ENCODE measurements around the gene GAMT. TPM values are rescaled to one million over a fixed set of nuclear protein-coding genes. Genes with fewer than 3 reads are reported as not detected.

The GAMT gene
- total and polyA plus RNA-seq, 3 experiments from 2014 or later = 20.4 to 29.5 (median 29.0) TPM

DNA sequence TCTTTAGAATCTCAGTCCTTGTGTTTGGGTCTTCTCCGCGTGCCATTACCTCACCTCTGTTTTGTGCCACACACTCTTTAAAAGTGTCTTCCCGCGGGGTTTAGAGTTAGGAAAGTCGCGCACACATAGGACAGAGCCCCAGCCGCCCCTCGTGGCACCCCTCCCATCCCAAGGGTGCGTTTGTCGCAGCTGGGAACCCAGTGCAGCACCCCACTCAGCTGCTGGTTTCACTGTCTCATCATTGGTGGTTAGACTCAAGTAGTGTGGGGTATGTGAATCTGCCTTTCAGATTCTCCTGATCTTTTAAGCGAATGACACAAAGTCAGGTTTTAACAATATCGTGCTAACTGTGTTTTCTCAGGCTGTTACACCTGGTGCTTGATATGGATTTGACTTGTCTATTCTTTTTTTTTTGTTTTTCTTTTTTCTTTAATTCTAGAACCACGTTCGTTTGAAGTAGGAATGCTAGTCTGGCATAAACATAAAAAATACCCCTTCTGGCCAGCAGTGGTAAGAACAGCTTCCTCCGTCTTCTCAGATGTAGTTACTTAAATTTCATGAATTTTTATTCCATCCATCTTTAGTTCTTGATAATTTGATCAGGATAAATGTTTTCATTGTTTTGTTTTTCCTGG, 37.2 kb downstream of the GAMT start:
- no peaks in the 10 kb centered on the region for H3K9me3 Mint-ChIP-seq
- peaks cover 19 to 30% (median 29%) of the 10 kb centered on the region in 3 donors for H3K4me1 Mint-ChIP-seq
- ChIA-PET CTCF (interaction anchor here (2.0 kb wide), 1 partner anchor 120 kb away, joined by 4 read pairs; no protein-coding TSS in a partner anchor), POLR2A (interaction anchor here (1.3 kb wide), 1 partner anchor 95 kb away, joined by 4 read pairs; no protein-coding TSS in a partner anchor)
- Histone ChIP-seq H3K4me3 (ENCODE audit: low read length) (no peak overlapping the region), H3K4me1 (ENCODE audit: insufficient read depth, low read length) (peaks cover 13% of the 10 kb centered on the region), H3K27me3 (ENCODE audit: insufficient read depth, low read length, poor library complexity, severe bottlenecking) (no peaks in the 10 kb centered on the region), H3K27ac (ENCODE audit: low read depth, low read length) (no peak overlapping the region), H3K9me3 (ENCODE audit: low read length) (no peaks in the 10 kb centered on the region), H3K36me3 (ENCODE audit: insufficient read depth, low read length) (peaks cover 4% of the 10 kb centered on the region)
- peaks cover 0 to 2% of the 10 kb centered on the region in 2 donors for H3K27me3 Mint-ChIP-seq
- peak overlapping the region; percentile 56 to 82 (median 73) for H3K4me3 Mint-ChIP-seq
- H3K36me3 Mint-ChIP-seq = peaks cover 4 to 58% (median 11%) of the 10 kb centered on the region in 3 donors
- H3K27ac Mint-ChIP-seq = peak overlapping the region; percentile 29 to 90 (median 80)
- DNase-seq = peak in 1 of 5 donors; percentile 53

DNA sequence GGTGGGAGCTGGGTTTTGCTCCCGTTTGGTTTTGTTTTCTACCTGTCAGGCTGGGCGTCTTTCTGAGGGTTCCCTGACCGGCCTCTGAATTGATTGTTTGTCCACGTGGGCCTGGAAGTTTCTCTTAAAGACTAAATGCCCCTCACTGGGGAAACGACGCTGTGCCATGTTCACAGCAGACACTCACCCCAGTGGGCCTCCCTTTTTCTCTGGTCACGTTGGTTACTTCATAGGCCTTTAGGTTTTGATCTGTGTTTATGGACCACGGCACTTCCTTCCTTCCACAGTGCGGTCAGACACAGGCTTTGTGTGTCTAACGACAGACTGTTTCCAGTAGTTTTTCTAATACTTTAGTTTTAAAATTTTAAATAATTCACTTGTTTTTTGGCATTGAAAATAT, 37.7 kb downstream of the GAMT start:
- no peak overlapping the region for H3K4me3 ChIP-seq (ENCODE audit: low read length)
- Mint-ChIP-seq H3K4me1 (peaks cover 19 to 30% (median 29%) of the 10 kb centered on the region in 3 donors), H3K27ac (peak overlapping the region in 7 of 8 donors; percentile 70 to 90 (median 83)), H3K36me3 (peaks cover 4 to 64% (median 11%) of the 10 kb centered on the region in 3 donors), H3K9me3 (no peaks in the 10 kb centered on the region), H3K4me3 (peak overlapping the region; percentile 60 to 87 (median 74)), H3K27me3 (peaks cover 0 to 2% of the 10 kb centered on the region in 2 donors)
- no peaks in the 10 kb centered on the region for H3K9me3 ChIP-seq (ENCODE audit: low read length)
- POLR2A ChIA-PET = interaction anchor here (1.3 kb wide), 1 partner anchor 95 kb away, joined by 4 read pairs; no protein-coding TSS in a partner anchor
- CTCF ChIA-PET = interaction anchor here (2.0 kb wide), 1 partner anchor 119 kb away, joined by 4 read pairs; no protein-coding TSS in a partner anchor
- peaks cover 6% of the 10 kb centered on the region for H3K36me3 ChIP-seq (ENCODE audit: insufficient read depth, low read length)
- no peaks in the 10 kb centered on the region for H3K27me3 ChIP-seq (ENCODE audit: insufficient read depth, low read length, poor library complexity, severe bottlenecking)
- peaks cover 13% of the 10 kb centered on the region for H3K4me1 ChIP-seq (ENCODE audit: insufficient read depth, low read length)
- peak in 4 of 5 donors; percentile 21 to 65 (median 50) for DNase-seq
- no peak overlapping the region for H3K27ac ChIP-seq (ENCODE audit: low read depth, low read length)

DNA sequence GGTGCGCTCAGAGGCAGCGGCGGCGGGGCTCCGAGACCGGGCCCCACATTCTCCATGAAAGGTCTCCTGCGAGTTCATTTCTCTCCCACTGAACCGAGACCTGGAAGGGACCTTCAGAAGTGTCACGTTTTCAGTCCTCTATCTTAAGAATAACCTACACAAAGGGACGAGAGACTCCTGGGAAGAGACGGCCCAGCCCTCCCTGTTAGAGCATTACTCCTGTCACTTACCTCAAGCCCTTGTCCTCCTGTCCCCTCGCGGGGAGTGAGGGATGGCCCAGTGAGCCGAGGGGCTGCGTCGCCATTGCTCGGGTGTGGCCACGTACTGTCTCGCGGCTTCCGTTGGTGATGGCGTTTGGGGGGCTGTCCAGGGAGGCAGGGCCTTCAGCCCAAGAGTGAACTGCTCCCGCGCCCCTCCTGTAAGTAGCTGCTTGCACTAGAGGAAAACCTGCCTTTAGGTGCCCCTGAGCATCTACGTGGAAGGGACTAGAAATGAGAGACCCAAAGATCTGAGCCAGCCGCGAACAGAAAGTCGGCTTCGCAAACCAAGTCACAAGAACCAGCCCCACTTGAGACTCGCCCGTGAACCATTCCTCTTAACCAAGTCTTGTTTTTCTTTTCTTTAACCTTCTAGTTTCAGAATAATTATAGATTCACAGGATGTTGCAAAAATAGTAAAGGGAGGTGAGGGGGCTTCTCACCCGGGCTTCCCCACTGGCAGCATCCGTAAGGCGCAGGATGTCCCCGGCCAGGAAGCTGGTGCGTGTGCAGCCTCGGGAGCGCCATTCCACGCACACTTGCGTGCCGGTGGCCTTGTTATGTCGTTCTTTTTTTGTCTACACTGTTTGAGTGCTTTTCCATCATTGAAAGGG, 38.7 kb downstream of the GAMT start:
- Mint-ChIP-seq H3K9me3 (no peaks in the 10 kb centered on the region), H3K36me3 (peaks cover 4 to 65% (median 11%) of the 10 kb centered on the region in 3 donors), H3K27me3 (peaks cover 0 to 1% of the 10 kb centered on the region in 2 donors), H3K27ac (peak overlapping the region in 5 of 8 donors; percentile 29 to 90 (median 75)), H3K4me3 (peak overlapping the region; percentile 60 to 81 (median 73)), H3K4me1 (peaks cover 19 to 30% (median 29%) of the 10 kb centered on the region in 3 donors)
- no peak overlapping the region for H3K4me3 ChIP-seq (ENCODE audit: low read length)
- H3K36me3 ChIP-seq (ENCODE audit: insufficient read depth, low read length) = peaks cover 6% of the 10 kb centered on the region
- no peak for DNase-seq
- H3K27me3 ChIP-seq (ENCODE audit: insufficient read depth, low read length, poor library complexity, severe bottlenecking) = no peaks in the 10 kb centered on the region
- ChIA-PET POLR2A (no interaction called here), CTCF (interaction anchor here (2.0 kb wide), 1 partner anchor 118 kb away, joined by 4 read pairs; no protein-coding TSS in a partner anchor)
- H3K4me1 ChIP-seq (ENCODE audit: insufficient read depth, low read length) = peaks cover 13% of the 10 kb centered on the region
- H3K27ac ChIP-seq (ENCODE audit: low read depth, low read length) = no peak overlapping the region
- no peaks in the 10 kb centered on the region for H3K9me3 ChIP-seq (ENCODE audit: low read length)

DNA sequence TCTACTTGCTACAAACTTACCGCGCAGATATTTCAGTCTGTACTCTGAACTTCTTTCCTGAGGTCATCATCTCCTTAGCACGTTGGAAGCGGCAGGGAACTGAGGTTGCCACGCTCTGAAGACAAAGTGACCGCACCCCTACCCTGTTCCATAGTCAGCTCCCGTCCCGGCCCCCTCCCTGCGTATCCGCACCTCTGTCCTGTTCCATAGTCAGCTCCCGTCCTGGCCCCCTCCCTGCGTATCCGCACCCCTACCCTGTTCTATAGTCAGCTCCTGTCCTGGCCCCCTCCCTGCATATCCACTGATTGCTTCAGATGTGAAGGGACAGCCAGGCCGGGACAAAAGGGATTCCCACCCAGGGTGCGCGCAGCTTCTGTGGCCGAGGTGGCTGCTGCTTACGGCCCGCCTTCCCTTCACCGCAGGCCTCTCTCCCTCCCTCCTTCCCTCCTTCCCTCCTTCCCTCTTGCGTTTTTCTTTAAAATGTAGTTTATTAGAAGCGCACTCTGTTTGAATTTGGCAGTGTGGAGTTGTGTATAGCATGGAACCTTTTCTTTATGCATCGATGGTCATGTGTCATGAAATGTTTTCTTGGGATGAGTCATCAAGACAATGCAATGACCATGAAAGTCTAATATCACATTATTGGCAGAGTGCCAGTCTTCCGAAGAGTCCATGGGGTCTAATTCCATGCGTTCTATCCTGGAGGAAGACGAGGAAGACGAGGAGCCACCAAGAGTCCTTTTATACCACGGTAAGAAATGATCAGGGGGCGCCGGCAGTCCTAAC, 39.5 kb downstream of the GAMT start:
- H3K27me3 Mint-ChIP-seq = peaks cover 0 to 1% of the 10 kb centered on the region in 2 donors
- no peaks in the 10 kb centered on the region for H3K27me3 ChIP-seq (ENCODE audit: insufficient read depth, low read length, poor library complexity, severe bottlenecking)
- no peaks in the 10 kb centered on the region for H3K9me3 ChIP-seq (ENCODE audit: low read length)
- H3K36me3 ChIP-seq (ENCODE audit: insufficient read depth, low read length) = peaks cover 6% of the 10 kb centered on the region
- H3K9me3 Mint-ChIP-seq = no peaks in the 10 kb centered on the region
- H3K4me1 ChIP-seq (ENCODE audit: insufficient read depth, low read length) = peaks cover 13% of the 10 kb centered on the region
- ChIA-PET CTCF (no interaction called here), POLR2A (no interaction called here)
- H3K27ac ChIP-seq (ENCODE audit: low read depth, low read length) = no peak overlapping the region
- H3K4me3 Mint-ChIP-seq = no peak overlapping the region
- peaks cover 19 to 33% (median 33%) of the 10 kb centered on the region in 3 donors for H3K4me1 Mint-ChIP-seq
- H3K4me3 ChIP-seq (ENCODE audit: low read length) = no peak overlapping the region
- H3K27ac Mint-ChIP-seq = peak overlapping the region in 2 of 8 donors; percentile 35 to 54
- peaks cover 4 to 70% (median 11%) of the 10 kb centered on the region in 3 donors for H3K36me3 Mint-ChIP-seq
- DNase-seq = no peak

DNA sequence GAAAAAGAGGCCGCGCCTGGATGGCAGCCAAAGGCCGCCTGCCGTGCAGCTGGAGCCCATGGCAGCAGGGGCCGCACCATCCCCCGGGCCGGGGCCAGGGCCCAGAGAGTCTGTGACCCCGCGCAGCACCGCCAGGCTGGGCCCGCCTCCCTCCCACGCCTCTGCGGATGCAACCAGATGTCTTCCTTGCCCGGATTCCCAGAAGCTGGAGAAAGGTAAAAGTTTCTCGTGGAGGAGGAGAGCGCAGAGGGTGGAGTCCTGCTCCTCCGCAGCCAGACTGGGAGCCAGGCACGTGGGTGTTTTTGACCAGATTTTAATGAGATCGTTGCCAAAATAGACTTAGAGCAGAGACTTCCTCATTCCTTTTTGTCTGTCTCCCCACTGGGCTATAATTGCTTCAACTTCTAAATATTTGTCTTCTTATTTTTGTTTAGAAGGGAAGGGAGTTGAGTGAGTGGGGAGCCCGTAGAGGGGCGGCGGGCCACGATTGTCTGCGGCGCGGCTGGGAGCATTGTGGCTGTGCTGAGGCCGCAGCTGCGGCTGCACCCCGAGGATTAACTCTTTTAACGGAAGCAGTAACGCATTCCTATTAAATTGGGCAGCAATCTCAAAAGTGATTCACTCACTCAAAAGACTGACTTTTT, 40.4 kb downstream of the GAMT start:
- H3K27ac Mint-ChIP-seq = no peak overlapping the region
- peaks cover 0 to 1% of the 10 kb centered on the region in 2 donors for H3K27me3 Mint-ChIP-seq
- no peak overlapping the region for H3K27ac ChIP-seq (ENCODE audit: low read depth, low read length)
- ChIA-PET POLR2A (no interaction called here), CTCF (no interaction called here)
- no peak for DNase-seq
- H3K27me3 ChIP-seq (ENCODE audit: insufficient read depth, low read length, poor library complexity, severe bottlenecking) = no peaks in the 10 kb centered on the region
- H3K9me3 Mint-ChIP-seq = no peaks in the 10 kb centered on the region
- no peaks in the 10 kb centered on the region for H3K9me3 ChIP-seq (ENCODE audit: low read length)
- H3K4me1 ChIP-seq (ENCODE audit: insufficient read depth, low read length) = peaks cover 15% of the 10 kb centered on the region
- H3K36me3 ChIP-seq (ENCODE audit: insufficient read depth, low read length) = peaks cover 6% of the 10 kb centered on the region
- no peak overlapping the region for H3K4me3 Mint-ChIP-seq
- no peak overlapping the region for H3K4me3 ChIP-seq (ENCODE audit: low read length)
- peaks cover 23 to 39% (median 38%) of the 10 kb centered on the region in 3 donors for H3K4me1 Mint-ChIP-seq
- H3K36me3 Mint-ChIP-seq = peaks cover 4 to 70% (median 11%) of the 10 kb centered on the region in 3 donors

DNA sequence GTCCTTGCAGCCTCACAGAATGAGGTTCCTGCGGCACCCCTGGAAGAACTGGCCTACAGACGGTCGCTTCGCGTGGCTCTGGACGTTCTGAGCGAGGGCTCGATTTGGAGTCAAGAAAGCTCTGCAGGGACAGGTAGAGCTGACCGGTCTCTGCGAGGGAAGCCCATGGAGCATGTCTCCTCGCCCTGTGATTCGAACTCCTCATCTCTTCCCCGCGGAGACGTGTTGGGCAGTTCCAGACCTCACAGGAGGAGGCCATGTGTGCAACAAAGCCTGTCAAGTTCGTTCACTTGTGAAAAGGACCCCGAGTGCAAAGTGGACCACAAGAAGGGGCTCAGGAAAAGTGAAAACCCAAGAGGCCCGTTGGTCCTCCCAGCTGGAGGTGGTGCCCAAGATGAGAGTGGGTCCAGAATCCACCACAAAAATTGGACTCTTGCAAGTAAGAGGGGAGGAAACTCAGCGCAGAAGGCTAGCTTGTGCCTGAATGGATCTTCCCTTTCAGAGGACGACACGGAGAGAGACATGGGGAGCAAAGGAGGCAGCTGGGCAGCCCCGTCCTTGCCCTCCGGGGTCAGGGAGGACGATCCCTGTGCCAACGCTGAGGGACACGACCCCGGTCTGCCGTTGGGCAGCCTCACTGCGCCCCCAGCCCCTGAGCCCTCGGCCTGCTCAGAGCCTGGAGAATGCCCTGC, 41.1 kb downstream of the GAMT start:
- no peak overlapping the region for H3K27ac Mint-ChIP-seq
- H3K27me3 ChIP-seq (ENCODE audit: insufficient read depth, low read length, poor library complexity, severe bottlenecking) = no peaks in the 10 kb centered on the region
- ChIA-PET CTCF (interaction anchor here (0.9 kb wide), 1 partner anchor 81 kb away, joined by 3 read pairs; no protein-coding TSS in a partner anchor), POLR2A (no interaction called here)
- peaks cover 4 to 70% (median 11%) of the 10 kb centered on the region in 3 donors for H3K36me3 Mint-ChIP-seq
- peaks cover 29 to 46% (median 44%) of the 10 kb centered on the region in 3 donors for H3K4me1 Mint-ChIP-seq
- peaks cover 6% of the 10 kb centered on the region for H3K36me3 ChIP-seq (ENCODE audit: insufficient read depth, low read length)
- no peaks in the 10 kb centered on the region for H3K9me3 ChIP-seq (ENCODE audit: low read length)
- no peak overlapping the region for H3K27ac ChIP-seq (ENCODE audit: low read depth, low read length)
- no peak overlapping the region for H3K4me3 ChIP-seq (ENCODE audit: low read length)
- no peaks in the 10 kb centered on the region for H3K9me3 Mint-ChIP-seq
- H3K4me1 ChIP-seq (ENCODE audit: insufficient read depth, low read length) = peaks cover 22% of the 10 kb centered on the region
- no peak overlapping the region for H3K4me3 Mint-ChIP-seq
- no peak for DNase-seq
- peaks cover 0 to under 1% of the 10 kb centered on the region in 2 donors for H3K27me3 Mint-ChIP-seq

Measured in CD8-positive, alpha-beta memory T cell (primary cell).